SK-N-SH treated with all-trans-retinoic acid at 6 μM for 48 hours (cell line): ENCODE data around the gene GRIK3.

Source experiments
- ATAC-seq: fragments of 200-7000 bp; cut with Tn5 transposase; 3 replicates; pipeline ENCODE4 v1.9.1; 2020; ENCODE audit warnings: mild to moderate bottlenecking, moderate library complexity
- ARNTL ChIP-seq: fragments of 450-650 bp; formaldehyde crosslinking; IDR thresholded peaks from 2 replicates; pipeline ENCODE4 v1.5.0; 2020; ENCODE audit warnings: low read depth, mild to moderate bottlenecking, moderate library complexity, borderline replicate concordance
- BACH2 ChIP-seq: fragments of 250-450 bp; sonication (Bioruptor Pico); IDR thresholded peaks from 2 replicates; pipeline ENCODE4 v1.9.0; 2021; ENCODE audit warnings: mild to moderate bottlenecking, borderline replicate concordance
- CREB5 ChIP-seq: fragments of 250-450 bp; sonication (Bioruptor Pico); IDR thresholded peaks from 2 replicates; pipeline ENCODE4 v1.5.1; 2020; ENCODE audit warnings: low read depth, mild to moderate bottlenecking, moderate library complexity
- CSDC2 ChIP-seq: fragments of 250-450 bp; sonication (Bioruptor Pico); IDR thresholded peaks from 2 replicates; pipeline ENCODE4 v1.5.0; 2020; ENCODE audit warnings: mild to moderate bottlenecking, moderate library complexity
- CSRNP3 ChIP-seq: fragments of 250-450 bp; sonication (Bioruptor Pico); IDR thresholded peaks from 2 replicates; pipeline ENCODE4 v1.5.1; 2021; ENCODE audit warnings: mild to moderate bottlenecking, moderate library complexity
- ESRRG ChIP-seq: fragments of 250-450 bp; sonication (Bioruptor Pico); IDR thresholded peaks from 2 replicates; pipeline ENCODE4 v1.6.1; 2021; ENCODE audit warnings: mild to moderate bottlenecking
- ISL1 ChIP-seq: fragments of 250-450 bp; sonication (Bioruptor Pico); IDR thresholded peaks from 2 replicates; pipeline ENCODE4 v2.1.2; 2022; ENCODE audit warnings: mild to moderate bottlenecking, moderate library complexity
- OSR1 ChIP-seq: fragments of 250-450 bp; sonication (Bioruptor Pico); IDR thresholded peaks from 2 replicates; pipeline ENCODE4 v1.8.0; 2022; ENCODE audit warnings: moderate library complexity, mild to moderate bottlenecking, inconsistent platforms
- PATZ1 ChIP-seq: fragments of 250-450 bp; sonication (Bioruptor Pico); IDR thresholded peaks from 2 replicates; pipeline ENCODE4 v1.8.0; 2020; ENCODE audit warnings: mild to moderate bottlenecking, moderate library complexity, borderline replicate concordance
- POU6F1 ChIP-seq: fragments of 250-450 bp; sonication (Bioruptor Pico); IDR thresholded peaks from 2 replicates; pipeline ENCODE4 v1.8.0; 2021; ENCODE audit warnings: low read depth, mild to moderate bottlenecking, moderate library complexity, borderline replicate concordance
- PPARA ChIP-seq: fragments of 250-450 bp; sonication (Bioruptor Pico); IDR thresholded peaks from 2 replicates; pipeline ENCODE4 v1.5.0; 2020; ENCODE audit warnings: mild to moderate bottlenecking, borderline replicate concordance
- RARB ChIP-seq: fragments of 250-450 bp; sonication (Bioruptor Pico); IDR thresholded peaks from 2 replicates; pipeline ENCODE4 v1.8.0; 2021; ENCODE audit warnings: mild to moderate bottlenecking, moderate library complexity
- SNAI2 ChIP-seq: fragments of 250-450 bp; sonication (Bioruptor Pico); IDR thresholded peaks from 2 replicates; pipeline ENCODE4 v1.5.0; 2020; ENCODE audit warnings: mild to moderate bottlenecking, moderate library complexity
- TCF4 ChIP-seq: fragments of 250-450 bp; sonication (Bioruptor Pico); IDR thresholded peaks from 2 replicates; pipeline ENCODE4 v1.8.0; 2021; ENCODE audit warnings: mild to moderate bottlenecking, moderate library complexity, borderline replicate concordance
- TOX ChIP-seq: fragments of 250-450 bp; sonication (Bioruptor Pico); IDR thresholded peaks from 2 replicates; pipeline ENCODE4 v1.8.0; 2021; ENCODE audit warnings: mild to moderate bottlenecking, moderate library complexity, borderline replicate concordance
- TSHZ2 ChIP-seq: fragments of 250-450 bp; sonication (Bioruptor Pico); IDR thresholded peaks from 2 replicates; pipeline ENCODE4 v1.5.0; 2020; ENCODE audit warnings: mild to moderate bottlenecking, moderate library complexity
- ZFP3 ChIP-seq: fragments of 250-450 bp; sonication (Bioruptor Pico); IDR thresholded peaks from 2 replicates; pipeline ENCODE4 v1.5.0; 2020; ENCODE audit warnings: mild to moderate bottlenecking, moderate library complexity
- ZFP30 ChIP-seq: fragments of 450-650 bp; formaldehyde crosslinking; IDR thresholded peaks from 2 replicates; pipeline ENCODE4 v1.5.0; 2022; ENCODE audit warnings: mild to moderate bottlenecking, moderate library complexity
- ZNF565 ChIP-seq: fragments of 450-650 bp; formaldehyde crosslinking; conservative IDR thresholded peaks from 2 replicates; pipeline ENCODE4 v1.5.0; 2020; ENCODE audit warnings: low read depth, mild to moderate bottlenecking, moderate library complexity
- ZNF70 ChIP-seq: fragments of 450-650 bp; formaldehyde crosslinking; IDR thresholded peaks from 2 replicates; pipeline ENCODE4 v1.5.0; 2020; ENCODE audit warnings: mild to moderate bottlenecking, moderate library complexity

GRIK3 gene

GRCh38 chr1:37040773-37041172 is 6.5 kb upstream of the GRIK3 start:
- no peak for TF ChIP-seq TOX (CRISPR knock-in tag)
- TF ChIP-seq PATZ1 (CRISPR knock-in tag), result no peak
- TF ChIP-seq ZNF70 (CRISPR knock-in tag), result no peak
- TF ChIP-seq OSR1, result no peak
- no peak for TF ChIP-seq RARB (CRISPR knock-in tag)
- no peak for TF ChIP-seq CREB5 (CRISPR knock-in tag)
- TF ChIP-seq ZNF565 (CRISPR knock-in tag), result no peak
- ATAC-seq, result no peak

- no peak for ATAC-seq
- TF ChIP-seq SNAI2 (CRISPR knock-in tag) (no peak), RARB (CRISPR knock-in tag) (no peak), OSR1 (no peak), ESRRG (CRISPR knock-in tag) (no peak), ARNTL (CRISPR knock-in tag) (no peak), POU6F1 (CRISPR knock-in tag) (no peak), PATZ1 (CRISPR knock-in tag) (no peak), ZFP30 (CRISPR knock-in tag) (no peak), CREB5 (CRISPR knock-in tag) (no peak), CSRNP3 (CRISPR knock-in tag) (no peak), TOX (CRISPR knock-in tag) (no peak), TSHZ2 (CRISPR knock-in tag) (no peak), TCF4 (CRISPR knock-in tag) (no peak), ZNF565 (CRISPR knock-in tag) (no peak), BACH2 (CRISPR knock-in tag) (no peak), ZFP3 (no peak), CSDC2 (CRISPR knock-in tag) (no peak), ISL1 (no peak), PPARA (CRISPR knock-in tag) (no peak)
- TF ChIP-seq, all 23 proteins: peak for 0
Measured at GRCh38 chr1:37040261-37040660, 5.9 kb upstream of the GRIK3 start.
